Measurements from ENCODE around the gene COL28A1.

Gene COL28A1

GRCh38 chr7:7330997-7331396 lies 204.7 kb downstream of the COL28A1 start:
- no peak for DNase-seq (ENCODE audit: low read depth)

DNA sequence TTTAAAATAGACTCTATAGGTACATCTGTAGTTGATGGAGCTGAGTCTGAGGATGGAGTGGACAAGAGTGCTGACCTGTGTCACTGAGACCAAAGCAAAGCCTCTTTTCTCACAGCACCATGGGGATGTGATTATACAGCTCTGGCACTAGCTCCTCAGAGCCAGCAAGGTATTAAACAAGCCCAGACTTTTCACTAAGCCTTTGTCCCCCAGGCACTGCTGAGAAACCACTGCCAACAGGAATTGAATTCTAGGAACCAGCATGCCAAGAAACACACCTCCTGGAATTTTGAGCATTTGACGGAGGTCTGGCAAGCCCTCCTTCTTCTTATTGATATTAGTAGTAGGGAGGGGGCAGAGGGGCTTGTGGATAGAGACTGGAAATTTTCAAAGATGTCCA lies 206.3 kb downstream of the COL28A1 start:
- DNase-seq (ENCODE audit: low read depth): no peak

DNA sequence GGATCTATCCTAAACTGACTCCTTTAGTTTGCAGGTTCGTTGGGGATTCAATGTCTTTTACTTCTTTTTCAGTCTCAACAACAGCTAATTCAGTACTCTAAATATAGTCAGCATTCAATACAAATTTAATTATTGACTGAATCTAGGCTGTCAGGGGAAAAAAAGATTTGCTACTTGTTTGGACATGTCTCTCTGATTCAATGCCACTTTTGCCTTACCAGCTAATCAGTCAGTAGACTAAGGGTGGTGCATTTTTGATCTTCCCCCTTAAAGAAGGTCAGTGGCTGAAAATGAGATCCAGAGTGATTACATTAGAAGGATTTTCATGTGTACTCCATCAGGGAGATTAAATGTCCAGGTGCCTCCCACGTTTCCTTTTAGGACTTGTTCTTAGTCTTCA lies 208.2 kb downstream of the COL28A1 start:
- DNase-seq (ENCODE audit: low read depth): no peak

- no peak for DNase-seq (ENCODE audit: low read depth)
Measured at GRCh38 chr7:7324698-7325097, 211.0 kb downstream of the COL28A1 start.

DNA sequence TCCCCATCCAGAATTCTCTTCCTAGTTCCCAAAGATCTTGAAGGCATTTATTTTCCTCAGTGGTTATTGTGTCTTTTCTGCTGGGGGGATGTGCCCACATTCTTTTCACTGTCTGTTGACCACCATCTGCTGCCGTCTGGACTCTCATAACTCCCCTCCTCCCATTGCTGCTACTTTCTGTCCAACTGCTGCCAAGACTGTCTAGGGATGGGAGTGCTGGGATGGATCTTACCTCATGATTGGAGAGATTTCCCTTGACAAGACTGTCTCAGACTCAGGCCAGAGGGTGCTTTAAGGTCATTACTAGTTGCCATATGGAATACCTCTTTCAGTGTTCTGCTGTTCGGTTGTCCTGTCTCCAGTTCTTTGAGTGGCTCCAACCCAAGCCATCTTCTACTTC lies 211.8 kb downstream of the COL28A1 start:
- no peak for DNase-seq (ENCODE audit: low read depth)

DNA sequence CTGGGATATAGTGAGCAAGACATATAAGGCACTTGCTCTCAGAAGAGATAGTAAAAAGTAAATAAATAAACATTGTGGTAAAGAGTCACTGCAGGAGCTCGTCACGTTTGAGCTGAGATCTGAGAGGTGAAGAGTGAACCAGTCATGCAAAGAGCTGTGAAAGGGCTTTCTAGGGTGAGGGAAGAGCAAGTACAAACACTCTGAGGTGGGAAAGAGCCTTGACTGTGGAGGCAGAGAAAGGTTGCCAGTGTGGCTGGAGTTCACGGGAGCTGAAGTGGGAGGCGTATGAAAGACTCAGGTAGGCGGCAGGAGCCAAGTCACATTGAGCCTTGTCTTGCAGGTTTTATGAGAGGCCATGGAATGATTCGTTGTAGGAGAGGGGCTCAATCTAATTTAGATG lies 212.3 kb downstream of the COL28A1 start:
- no peak for DNase-seq (ENCODE audit: low read depth)

DNA sequence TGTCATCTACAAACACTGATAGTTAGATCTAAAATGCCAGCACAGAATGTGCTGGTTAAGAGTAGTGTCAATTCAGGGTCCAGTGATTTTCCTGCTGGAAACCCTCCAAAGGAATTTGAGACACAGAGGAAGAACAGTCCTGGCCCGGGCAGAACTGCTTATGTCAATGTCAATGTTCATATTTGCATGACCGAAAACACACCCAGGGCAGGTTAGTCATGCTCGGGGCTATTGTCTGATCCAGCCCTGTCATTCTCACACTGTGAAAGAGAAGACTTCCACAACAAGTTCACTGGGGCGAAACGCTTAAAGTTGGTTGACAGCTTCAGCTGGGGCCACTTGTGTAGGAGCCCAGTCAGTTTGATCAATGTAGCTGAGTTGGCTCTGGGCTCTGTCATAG lies 214.0 kb downstream of the COL28A1 start:
- DNase-seq (ENCODE audit: low read depth): no peak

DNA sequence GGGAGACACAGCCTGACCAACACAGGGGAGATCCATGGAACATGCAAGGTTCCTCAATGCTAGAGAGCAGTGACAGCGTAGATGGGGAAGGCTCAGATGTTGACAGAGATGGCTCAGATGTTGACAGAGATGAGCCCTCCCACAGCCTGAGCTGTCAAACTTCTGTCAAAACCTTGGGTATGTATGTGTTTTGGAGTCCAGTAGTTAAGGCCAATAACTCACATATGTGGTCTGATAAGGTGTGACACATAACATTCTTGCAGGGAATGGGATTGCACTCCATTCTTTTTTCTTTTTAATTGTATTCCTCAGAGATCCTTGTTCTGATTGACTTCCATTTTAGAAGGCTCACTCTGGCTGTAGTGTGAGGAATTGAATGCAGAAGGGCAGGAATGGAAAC lies 217.1 kb downstream of the COL28A1 start:
- no peak for DNase-seq (ENCODE audit: low read depth)

DNA sequence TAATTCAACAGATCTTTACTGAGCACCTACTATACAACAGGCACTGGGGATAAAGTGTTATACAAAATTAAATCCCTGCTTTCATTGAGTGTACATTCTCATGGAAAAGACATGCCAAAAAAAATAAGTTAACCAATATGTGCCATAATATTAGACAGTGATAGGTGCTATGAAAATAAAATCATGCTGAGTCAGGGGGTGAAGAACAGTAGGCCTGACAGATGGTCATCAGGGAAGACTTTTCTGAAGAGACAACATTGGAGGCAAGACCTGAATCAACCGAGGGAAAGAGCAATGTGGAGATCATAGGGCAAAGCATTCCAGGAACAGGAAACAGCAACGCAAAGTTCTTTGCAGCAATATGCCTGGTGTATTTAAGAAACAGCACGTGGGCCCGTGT lies 217.8 kb downstream of the COL28A1 start:
- no peak for DNase-seq (ENCODE audit: low read depth)

DNA sequence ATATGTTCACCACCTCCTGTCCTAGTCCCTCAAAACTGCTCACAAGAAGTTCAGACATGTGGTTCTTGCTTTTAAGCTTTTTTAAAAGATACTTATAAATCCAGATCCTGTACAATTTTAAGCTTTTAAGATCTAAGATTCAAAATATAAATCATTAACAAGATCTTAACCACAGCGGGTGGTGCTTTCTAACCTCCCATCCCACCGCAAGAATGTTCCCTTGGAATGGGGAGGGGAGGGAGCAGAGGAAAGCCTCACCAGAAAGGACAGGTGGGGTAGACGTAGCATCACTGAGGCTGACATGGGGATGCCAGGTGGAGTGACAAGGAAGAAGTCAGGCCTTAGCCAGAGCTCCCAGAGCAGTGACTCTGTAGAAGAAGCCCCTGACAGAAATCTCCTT lies 219.8 kb downstream of the COL28A1 start:
- DNase-seq (ENCODE audit: low read depth): no peak

DNA sequence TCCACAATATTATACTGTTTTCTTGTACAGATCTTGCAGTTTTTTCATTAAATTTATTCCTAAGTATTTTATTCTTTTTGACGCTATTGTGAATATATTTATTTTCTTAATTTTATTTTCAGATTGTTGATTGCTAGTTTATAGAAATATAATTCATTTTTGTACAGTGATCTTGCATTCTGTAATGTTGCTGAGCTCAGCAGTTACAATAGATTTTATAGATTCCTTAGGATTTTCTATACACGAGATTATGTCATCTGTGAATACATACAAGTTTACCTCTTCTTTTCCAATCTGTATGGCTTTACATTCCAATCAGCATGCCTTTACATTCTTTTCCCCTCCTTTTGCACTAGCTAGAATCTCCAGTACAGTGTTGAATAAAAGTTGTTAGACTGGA lies 223.3 kb downstream of the COL28A1 start:
- DNase-seq (ENCODE audit: low read depth): no peak

- no peak for DNase-seq (ENCODE audit: low read depth)
Measured at GRCh38 chr7:7311001-7311400, 224.7 kb downstream of the COL28A1 start.

GRCh38 chr7:7309203-7309602 lies 226.5 kb downstream of the COL28A1 start:
- no peak for DNase-seq (ENCODE audit: low read depth)
